Memory B cell (primary cell): ENCODE data around the gene CNTN5.
"Not testable (repeated sequence)": the region's sequence is repeated elsewhere in the genome, so short reads cannot be mapped to it uniquely, and the experiment has no call there.

Source experiments
- ATAC-seq: fragments of 150-1000 bp; cut with Tn5 transposase; 2 replicates; pipeline ENCODE4 v1.10.0; 2021; ENCODE audit warnings: low read depth, mild to moderate bottlenecking, moderate library complexity
- DNase-seq, 2 donors: peaks; one replicate each; pipeline ENCODE4 v3.0.0; 2022; ENCODE audit warnings: low spot score in 2 of 2
- H3K27ac Mint-ChIP-seq: one replicate; pipeline ENCODE4 v1.8.0; 2022; ENCODE audit warnings: mild to moderate bottlenecking, moderate library complexity, mixed read lengths
- H3K27me3 Mint-ChIP-seq: one replicate; pipeline ENCODE4 v1.8.0; 2022; ENCODE audit warnings: mixed read lengths
- H3K36me3 Mint-ChIP-seq: one replicate; pipeline ENCODE4 v1.8.0; 2022; ENCODE audit warnings: mild to moderate bottlenecking, mixed read lengths
- H3K4me1 Mint-ChIP-seq: one replicate; pipeline ENCODE4 v1.8.0; 2022; ENCODE audit warnings: mixed read lengths
- H3K4me3 Mint-ChIP-seq: one replicate; pipeline ENCODE4 v1.8.0; 2022; ENCODE audit warnings: mild to moderate bottlenecking, moderate library complexity, mixed read lengths
- H3K9me3 Mint-ChIP-seq: one replicate; pipeline ENCODE4 v1.8.0; 2022; ENCODE audit warnings: mixed read lengths

CNTN5 gene

GRCh38 chr11:99098751-99099150 lies 78.0 kb downstream of the CNTN5 start:
- ATAC-seq (no peak), DNase-seq (no peak)
- no peaks in the 10 kb centered on the region for H3K27me3 Mint-ChIP-seq
- no peaks in the 10 kb centered on the region for H3K4me1 Mint-ChIP-seq
- no peak overlapping the region for H3K27ac Mint-ChIP-seq
- no peak overlapping the region for H3K4me3 Mint-ChIP-seq
- H3K36me3 Mint-ChIP-seq = no peaks in the 10 kb centered on the region
- H3K9me3 Mint-ChIP-seq = peaks cover 10% of the 10 kb centered on the region

- Mint-ChIP-seq H3K9me3 (peaks cover 7% of the 10 kb centered on the region), H3K4me1 (no peaks in the 10 kb centered on the region)
These were observed 96.9 kb downstream of the CNTN5 start for GRCh38 chr11:99117603-99118002.

GRCh38 chr11:99133862-99134261 lies 113.1 kb downstream of the CNTN5 start:
- not testable (repeated sequence) for ATAC-seq, H3K27me3 Mint-ChIP-seq, H3K27ac Mint-ChIP-seq, H3K4me3 Mint-ChIP-seq, DNase-seq, H3K4me1 Mint-ChIP-seq, H3K36me3 Mint-ChIP-seq
- peaks cover 24% of the 10 kb centered on the region for H3K9me3 Mint-ChIP-seq

More at GRCh38 chr11:99117603-99118002, 96.9 kb downstream of the CNTN5 start:
- Mint-ChIP-seq H3K36me3 (no peaks in the 10 kb centered on the region), H3K27ac (no peak overlapping the region), H3K27me3 (no peaks in the 10 kb centered on the region), H3K4me3 (no peak overlapping the region)
- ATAC-seq = no peak
- DNase-seq = no peak

GRCh38 chr11:99135508-99135907 lies 114.8 kb downstream of the CNTN5 start:
- no peak overlapping the region for H3K4me3 Mint-ChIP-seq
- no peak for ATAC-seq
- peaks cover 18% of the 10 kb centered on the region for H3K9me3 Mint-ChIP-seq
- H3K36me3 Mint-ChIP-seq = no peaks in the 10 kb centered on the region
- H3K27me3 Mint-ChIP-seq = no peaks in the 10 kb centered on the region
- DNase-seq = no peak
- no peaks in the 10 kb centered on the region for H3K4me1 Mint-ChIP-seq
- H3K27ac Mint-ChIP-seq = no peak overlapping the region

- H3K36me3 Mint-ChIP-seq = no peaks in the 10 kb centered on the region
- no peak for ATAC-seq
These were observed 121.5 kb downstream of the CNTN5 start for GRCh38 chr11:99142237-99142636.

GRCh38 chr11:99148352-99148751 lies 127.6 kb downstream of the CNTN5 start:
- Mint-ChIP-seq H3K4me3 (no peak overlapping the region), H3K27ac (no peak overlapping the region), H3K27me3 (no peaks in the 10 kb centered on the region), H3K4me1 (no peaks in the 10 kb centered on the region), H3K36me3 (no peaks in the 10 kb centered on the region), H3K9me3 (no peaks in the 10 kb centered on the region)
- no peak for DNase-seq
- ATAC-seq = no peak

More at GRCh38 chr11:99142237-99142636, 121.5 kb downstream of the CNTN5 start:
- Mint-ChIP-seq H3K27me3 (no peaks in the 10 kb centered on the region), H3K4me3 (no peak overlapping the region), H3K4me1 (no peaks in the 10 kb centered on the region), H3K27ac (no peak overlapping the region), H3K9me3 (peaks cover 4% of the 10 kb centered on the region)
- DNase-seq = no peak

GRCh38 chr11:99154277-99154676 lies 133.5 kb downstream of the CNTN5 start:
- no peak for DNase-seq
- Mint-ChIP-seq H3K4me1 (no peaks in the 10 kb centered on the region), H3K9me3 (peaks cover 2% of the 10 kb centered on the region), H3K27me3 (no peaks in the 10 kb centered on the region), H3K27ac (no peak overlapping the region), H3K36me3 (no peaks in the 10 kb centered on the region), H3K4me3 (no peak overlapping the region)
- ATAC-seq = no peak

- no peaks in the 10 kb centered on the region for H3K36me3 Mint-ChIP-seq
- no peak overlapping the region for H3K4me3 Mint-ChIP-seq
- ATAC-seq (no peak), DNase-seq (no peak)
- no peaks in the 10 kb centered on the region for H3K4me1 Mint-ChIP-seq
- H3K27ac Mint-ChIP-seq = no peak overlapping the region
- no peaks in the 10 kb centered on the region for H3K27me3 Mint-ChIP-seq
- H3K9me3 Mint-ChIP-seq = peaks cover 2% of the 10 kb centered on the region
These were observed 139.7 kb downstream of the CNTN5 start for GRCh38 chr11:99160447-99160846.

- H3K9me3 Mint-ChIP-seq = peaks cover 2% of the 10 kb centered on the region
- ATAC-seq = no peak
These were observed 142.1 kb downstream of the CNTN5 start for GRCh38 chr11:99162819-99163218.

GRCh38 chr11:99170591-99170990 lies 149.8 kb downstream of the CNTN5 start:
- Mint-ChIP-seq H3K9me3 (no peaks in the 10 kb centered on the region), H3K36me3 (no peaks in the 10 kb centered on the region), H3K4me3 (no peak overlapping the region), H3K4me1 (no peaks in the 10 kb centered on the region), H3K27ac (no peak overlapping the region), H3K27me3 (no peaks in the 10 kb centered on the region)
- ATAC-seq (no peak), DNase-seq (no peak)

More at GRCh38 chr11:99162819-99163218, 142.1 kb downstream of the CNTN5 start:
- Mint-ChIP-seq H3K27ac (no peak overlapping the region), H3K4me1 (no peaks in the 10 kb centered on the region), H3K4me3 (no peak overlapping the region), H3K36me3 (no peaks in the 10 kb centered on the region), H3K27me3 (no peaks in the 10 kb centered on the region)
- no peak for DNase-seq

GRCh38 chr11:99171330-99171729 lies 150.6 kb downstream of the CNTN5 start:
- Mint-ChIP-seq H3K27ac (no peak overlapping the region), H3K36me3 (no peaks in the 10 kb centered on the region)
- DNase-seq = no peak

GRCh38 chr11:99176430-99176829 lies 155.7 kb downstream of the CNTN5 start:
- no peak for DNase-seq
- no peaks in the 10 kb centered on the region for H3K36me3 Mint-ChIP-seq
- H3K4me3 Mint-ChIP-seq = no peak overlapping the region
- H3K27me3 Mint-ChIP-seq = no peaks in the 10 kb centered on the region
- no peak overlapping the region for H3K27ac Mint-ChIP-seq
- ATAC-seq = no peak
- no peaks in the 10 kb centered on the region for H3K4me1 Mint-ChIP-seq
- H3K9me3 Mint-ChIP-seq = peaks cover 4% of the 10 kb centered on the region

More at GRCh38 chr11:99171330-99171729, 150.6 kb downstream of the CNTN5 start:
- H3K9me3 Mint-ChIP-seq = peaks cover 2% of the 10 kb centered on the region
- H3K4me3 Mint-ChIP-seq = no peak overlapping the region
- no peaks in the 10 kb centered on the region for H3K27me3 Mint-ChIP-seq
- H3K4me1 Mint-ChIP-seq = no peaks in the 10 kb centered on the region
- ATAC-seq = no peak

- Mint-ChIP-seq H3K27ac (no peak overlapping the region), H3K9me3 (peaks cover 4% of the 10 kb centered on the region), H3K27me3 (no peaks in the 10 kb centered on the region), H3K36me3 (no peaks in the 10 kb centered on the region), H3K4me1 (no peaks in the 10 kb centered on the region), H3K4me3 (no peak overlapping the region)
- DNase-seq (no peak), ATAC-seq (no peak)
These were observed 156.7 kb downstream of the CNTN5 start for GRCh38 chr11:99177446-99177845.

GRCh38 chr11:99184146-99184545 lies 163.4 kb downstream of the CNTN5 start:
- no peaks in the 10 kb centered on the region for H3K27me3 Mint-ChIP-seq
- no peaks in the 10 kb centered on the region for H3K9me3 Mint-ChIP-seq
- no peaks in the 10 kb centered on the region for H3K4me1 Mint-ChIP-seq
- H3K36me3 Mint-ChIP-seq = no peaks in the 10 kb centered on the region
- ATAC-seq = no peak
- DNase-seq = no peak
- no peak overlapping the region for H3K4me3 Mint-ChIP-seq
- H3K27ac Mint-ChIP-seq = no peak overlapping the region

GRCh38 chr11:99188221-99188620 lies 167.5 kb downstream of the CNTN5 start:
- Mint-ChIP-seq H3K27me3 (no peaks in the 10 kb centered on the region), H3K4me1 (no peaks in the 10 kb centered on the region), H3K9me3 (no peaks in the 10 kb centered on the region), H3K4me3 (no peak overlapping the region), H3K27ac (no peak overlapping the region), H3K36me3 (no peaks in the 10 kb centered on the region)
- DNase-seq (no peak), ATAC-seq (no peak)
